Keratinocyte (primary cell): ENCODE measurements around the gene PPP1R3F. TPM values are rescaled to one million over a fixed set of nuclear protein-coding genes. Genes with fewer than 3 reads are reported as not detected.

Experiments used
- DNase-seq: peaks from one replicate; pipeline ENCODE4 v3.0.0-alpha.2; 2011; ENCODE audit warnings: low read depth, missing footprints, low spot score
- FAIRE-seq: peaks from 2 replicates; lab custom pipeline; 2011; peaks lifted over from hg19 to GRCh38; lab: Jason Lieb, UNC
- H2AFZ ChIP-seq: 2 replicates; pipeline ENCODE4 v1.6.0; 2012; ENCODE audit warnings: low read length, control low read depth, inconsistent platforms; ENCODE audit not compliant: control insufficient read depth
- H3K27ac ChIP-seq: 2 replicates; pipeline ENCODE4 v1.5.1; 2011; ENCODE audit warnings: low read length; ENCODE audit not compliant: control insufficient read depth, insufficient read depth
- H3K27me3 ChIP-seq: 3 replicates; pipeline ENCODE4 v1.6.0; 2011; ENCODE audit warnings: low read length; ENCODE audit not compliant: control insufficient read depth, insufficient read depth; ENCODE audit errors: extremely low read depth
- H3K36me3 ChIP-seq, 2 experiments: 2 replicates in 1 of 2; 3 replicates in 1 of 2; pipeline ENCODE4 v1.5.1; 2011; ENCODE audit warnings: low read length in 2 of 2, mild to moderate bottlenecking in 1 of 2; ENCODE audit not compliant: control insufficient read depth in 2 of 2, insufficient read depth in 2 of 2; ENCODE audit errors: extremely low read depth in 1 of 2
- H3K4me1 ChIP-seq: 3 replicates; pipeline ENCODE4 v1.5.1; 2011; ENCODE audit warnings: low read length; ENCODE audit not compliant: control insufficient read depth, insufficient read depth; ENCODE audit errors: extremely low read depth
- H3K4me2 ChIP-seq: 3 replicates; pipeline ENCODE4 v1.6.0; 2011; ENCODE audit warnings: low read depth, low read length; ENCODE audit not compliant: control insufficient read depth, insufficient read depth; ENCODE audit errors: extremely low read depth
- H3K4me3 ChIP-seq, 3 experiments: fragments of 200-600 bp in 1 of 3; sonication (generic) in 1 of 3; 2 replicates in 2 of 3; 3 replicates in 1 of 3; pipeline ENCODE4 v1.5.1; 2011 to 2016; ENCODE audit warnings: low read length in 3 of 3, mild to moderate bottlenecking in 3 of 3, control low read depth in 2 of 3, inconsistent platforms in 1 of 3, low read depth in 1 of 3, mixed read lengths in 1 of 3, mixed run types in 1 of 3, moderate library complexity in 1 of 3; ENCODE audit not compliant: control insufficient read depth in 2 of 3, insufficient read depth in 2 of 3; ENCODE audit errors: extremely low read depth in 1 of 3
- H3K79me2 ChIP-seq: 2 replicates; pipeline ENCODE4 v1.6.0; 2012; ENCODE audit warnings: low read length; ENCODE audit not compliant: control insufficient read depth, insufficient read depth
- H3K9ac ChIP-seq: 3 replicates; pipeline ENCODE4 v1.6.0; 2011; ENCODE audit warnings: low read length; ENCODE audit not compliant: control insufficient read depth, insufficient read depth; ENCODE audit errors: extremely low read depth
- H3K9me1 ChIP-seq: 3 replicates; pipeline ENCODE4 v1.6.0; 2011; ENCODE audit warnings: low read length; ENCODE audit not compliant: control insufficient read depth, insufficient read depth; ENCODE audit errors: extremely low read depth
- H3K9me3 ChIP-seq: 2 replicates; pipeline ENCODE4 v1.5.1; 2012; ENCODE audit warnings: low read depth, low read length; ENCODE audit not compliant: control insufficient read depth
- H4K20me1 ChIP-seq: 3 replicates; pipeline ENCODE4 v1.6.0; 2011; ENCODE audit warnings: low read length; ENCODE audit not compliant: control insufficient read depth, insufficient read depth; ENCODE audit errors: extremely low read depth
- CTCF ChIP-seq, 3 experiments: IDR thresholded peaks in 1 of 3; conservative IDR thresholded peaks in 1 of 3; optimal IDR thresholded peaks in 1 of 3; 2 replicates in 2 of 3; 3 replicates in 1 of 3; pipeline versions ENCODE3 to v1.5.1; 2011; ENCODE audit warnings: low read length in 3 of 3, mild to moderate bottlenecking in 3 of 3, moderate library complexity in 2 of 3, control low read depth in 1 of 3, inconsistent platforms in 1 of 3; ENCODE audit not compliant: insufficient read depth in 2 of 3; ENCODE audit errors: extremely low read depth in 1 of 3
- EZH2 ChIP-seq: IDR thresholded peaks from one replicate; pipeline ENCODE4 v1.6.1; 2012; ENCODE audit warnings: inconsistent platforms, mild to moderate bottlenecking, low read length, moderate library complexity
- dilution Hi-C: fragments of 300-500 bp; cut with MboI; formaldehyde crosslinking; loops from one replicate; pipeline ENCODE4 v1.7.0; 2020; ENCODE audit warnings: low sequenced_read_pairs; ENCODE audit not compliant: extremely low pct_ligation_motif_present
- polyA plus RNA-seq, 5 experiments: library from polyadenylated mRNA; depleted of rRNA in 3 of 5; stranded (reverse) in 3 of 5; stranded (forward) in 1 of 5; unstranded in 1 of 5; fragments of >200 nt; gene quantifications; 1 replicate in 1 of 5; 2 replicates in 3 of 5; 3 replicates in 1 of 5; pipeline versions ENCODE4 v1.2.1 to v1.2.3, GENCODE V29; 2011 to 2012; ENCODE audit warnings: missing spikeins in 2 of 5, low read depth in 1 of 5, low replicate concordance in 1 of 5

The PPP1R3F gene
- polyA plus RNA-seq, 1 donor (not counting 4 experiments of a cell fraction or from before 2014, with no cell fraction given) = 0.29 TPM

- no peaks in the 10 kb centered on the region for H4K20me1 ChIP-seq
- dilution Hi-C loops = no loop called here
Observed at GRCh38 chrX:49256268-49256995, 13.2 kb upstream of the PPP1R3F start.

GRCh38 chrX:49257074-49257790, 12.4 kb upstream of the PPP1R3F start:
- H3K27me3 ChIP-seq = no peaks in the 10 kb centered on the region
- H3K36me3 ChIP-seq = no peaks in the 10 kb centered on the region
- H3K9me1 ChIP-seq = no peaks in the 10 kb centered on the region
- H2AFZ ChIP-seq = no peak overlapping the region
- H3K79me2 ChIP-seq = no peaks in the 10 kb centered on the region
- FAIRE-seq (no peak), DNase-seq (no peak)
- no peaks in the 10 kb centered on the region for H3K4me1 ChIP-seq
- H3K9me3 ChIP-seq = no peaks in the 10 kb centered on the region
- H4K20me1 ChIP-seq = no peaks in the 10 kb centered on the region
- dilution Hi-C loops = no loop called here
- TF ChIP-seq EZH2 (no peak), CTCF (optimal IDR thresholded peaks at IDR 0.05 in 1 of 3, IDR thresholded peaks at IDR 0.05 in 1 of 3, conservative IDR thresholded peaks at IDR 0.05 in 1 of 3; ENCODE audit: extremely low read depth in 1 of 3, insufficient read depth in 2 of 3, low read length in 3 of 3) (no peak)
- H3K4me2 ChIP-seq = no peak overlapping the region
- H3K9ac ChIP-seq = no peak overlapping the region
- no peak overlapping the region for H3K4me3 ChIP-seq
- no peak overlapping the region for H3K27ac ChIP-seq

More at GRCh38 chrX:49256268-49256995, 13.2 kb upstream of the PPP1R3F start:
- H3K27me3 ChIP-seq = no peaks in the 10 kb centered on the region
- no peak for TF ChIP-seq EZH2
- no peak for TF ChIP-seq CTCF (optimal IDR thresholded peaks at IDR 0.05 in 1 of 3, IDR thresholded peaks at IDR 0.05 in 1 of 3, conservative IDR thresholded peaks at IDR 0.05 in 1 of 3; ENCODE audit: extremely low read depth in 1 of 3, insufficient read depth in 2 of 3, low read length in 3 of 3)
- no peak overlapping the region for H3K9ac ChIP-seq
- no peak overlapping the region for H3K4me3 ChIP-seq
- no peak overlapping the region for H3K4me2 ChIP-seq
- no peaks in the 10 kb centered on the region for H3K36me3 ChIP-seq
- FAIRE-seq (no peak), DNase-seq (no peak)
- H3K4me1 ChIP-seq = no peaks in the 10 kb centered on the region
- no peak overlapping the region for H2AFZ ChIP-seq
- H3K9me3 ChIP-seq = no peaks in the 10 kb centered on the region
- H3K27ac ChIP-seq = no peak overlapping the region
- H3K9me1 ChIP-seq = no peaks in the 10 kb centered on the region
- no peaks in the 10 kb centered on the region for H3K79me2 ChIP-seq
